Measurements from ENCODE around the gene STON1. TPM values are rescaled to one million over a fixed set of nuclear protein-coding genes. Genes with fewer than 3 reads are reported as not detected.

STON1 gene
- total and polyA plus RNA-seq, 3 experiments from 2014 or later = 0.28 to 1.4 (median 0.89) TPM

GRCh38 chr2:48638261-48638660 is 108.3 kb downstream of the STON1 start:
- CTCF ChIA-PET = no interaction called here
- H3K36me3 ChIP-seq (ENCODE audit: insufficient read depth, low read length) = no peaks in the 10 kb centered on the region
- no peaks in the 10 kb centered on the region for H3K4me1 ChIP-seq (ENCODE audit: insufficient read depth, low read length)
- peaks cover 4 to 26% of the 10 kb centered on the region in 2 donors for H3K27me3 Mint-ChIP-seq
- H3K4me3 ChIP-seq (ENCODE audit: low read length) = no peak overlapping the region
- H3K4me1 Mint-ChIP-seq = no peaks in the 10 kb centered on the region
- no peaks in the 10 kb centered on the region for H3K27me3 ChIP-seq (ENCODE audit: insufficient read depth, low read length, poor library complexity, severe bottlenecking)
- no peak overlapping the region for H3K27ac ChIP-seq (ENCODE audit: low read depth, low read length)
- H3K9me3 ChIP-seq (ENCODE audit: low read length) = no peaks in the 10 kb centered on the region
- H3K4me3 Mint-ChIP-seq = no peak overlapping the region
- POLR2A ChIA-PET = no interaction called here
- no peak overlapping the region for H3K27ac Mint-ChIP-seq
- peaks cover 0 to 7% (median 3%) of the 10 kb centered on the region in 5 donors for H3K9me3 Mint-ChIP-seq
- no peak for DNase-seq
- peaks cover 0 to 4% (median 0%) of the 10 kb centered on the region in 3 donors for H3K36me3 Mint-ChIP-seq

Other genes starting within 250 kb of the STON1 start
- 10 to 100 TPM; 56.7 TPM for gene FOXN2, start 215.5 kb upstream of the STON1 start, total RNA-seq
- 41.6 TPM for gene FOXN2, start 215.5 kb upstream of the STON1 start, polyA plus RNA-seq
- gene PPP1R21, start 89.4 kb upstream of the STON1 start, total RNA-seq = 10 to 100 TPM; 18.1 to 18.8 TPM
- 18.2 TPM for gene PPP1R21, start 89.4 kb upstream of the STON1 start, polyA plus RNA-seq
- not detected for gene GTF2A1L, start 87.7 kb downstream of the STON1 start, total RNA-seq
- not detected for gene GTF2A1L, start 87.7 kb downstream of the STON1 start, polyA plus RNA-seq
- not detected for gene LHCGR, start 225.6 kb downstream of the STON1 start, total RNA-seq
- gene LHCGR, start 225.6 kb downstream of the STON1 start, polyA plus RNA-seq = not detected